GM18498 (cell line): Measurements from ENCODE around the gene FAM76B.

ENCODE experiments used
- ATAC-seq: cut with Tn5 transposase; IDR thresholded peaks from one replicate; pipeline ENCODE4 v1.9.1; 2021; ENCODE audit warnings: mild to moderate bottlenecking, moderate library complexity; ENCODE audit not compliant: unreplicated experiment

The FAM76B gene

DNA sequence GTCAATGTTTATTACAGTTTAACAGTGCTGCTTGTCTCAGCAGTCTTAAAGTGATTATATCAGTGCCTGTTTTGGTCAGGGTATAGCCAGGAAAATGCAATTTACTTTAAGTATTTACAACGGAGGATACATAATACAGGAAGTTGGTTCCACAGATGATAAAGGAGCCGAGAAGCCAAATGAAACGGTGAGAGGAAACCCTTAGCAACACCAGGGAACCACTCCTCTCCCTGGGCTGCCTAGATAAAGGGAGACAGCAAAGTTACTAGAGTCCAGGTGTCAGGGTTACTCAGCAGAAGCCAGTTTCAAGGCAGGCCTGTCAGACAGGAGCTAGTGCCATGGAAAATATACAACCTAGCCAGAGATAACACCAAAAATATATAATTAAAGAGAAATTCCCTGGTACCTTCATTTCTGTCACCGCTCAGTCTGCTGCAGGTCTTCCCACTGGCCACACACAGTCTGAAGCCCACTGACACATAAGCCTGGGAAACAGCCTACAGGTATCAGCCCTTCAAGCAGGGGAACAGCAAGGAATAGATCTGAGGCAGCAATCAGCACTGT is 55.5 kb downstream of the FAM76B start:
- ATAC-seq, result no peak

DNA sequence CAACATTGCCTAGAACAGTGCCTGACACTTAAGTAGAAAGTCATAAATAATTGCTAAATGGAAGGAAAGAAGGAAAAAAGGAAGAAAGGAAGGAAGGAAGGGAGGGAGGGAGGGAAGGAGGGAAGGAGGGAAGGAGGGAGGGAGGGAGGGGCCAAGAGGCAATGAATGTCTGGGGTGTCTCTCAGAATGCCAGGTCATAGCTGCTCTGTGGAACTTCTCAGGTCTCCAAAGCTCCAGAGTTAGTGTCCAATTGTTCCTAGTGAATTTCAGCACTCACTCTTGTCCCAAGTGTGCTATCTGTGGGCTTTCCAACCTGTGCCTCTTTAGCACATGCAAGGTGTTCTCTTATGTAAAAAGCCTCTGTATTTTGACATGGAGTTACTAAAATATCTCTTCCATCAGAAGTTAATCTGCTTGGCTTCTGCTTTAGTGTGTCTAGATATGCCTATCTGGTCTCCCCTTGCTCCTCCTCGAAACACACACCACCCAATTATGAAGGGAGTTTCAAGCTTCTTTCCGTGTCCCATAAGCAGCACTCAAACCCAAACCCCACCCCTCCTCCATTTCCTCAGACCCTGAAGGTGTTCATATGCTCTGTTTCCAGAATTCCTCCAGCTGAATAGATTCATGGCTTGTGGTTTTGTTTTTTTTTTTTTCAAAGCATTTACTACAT is 56.5 kb downstream of the FAM76B start:
- no peak for ATAC-seq

DNA sequence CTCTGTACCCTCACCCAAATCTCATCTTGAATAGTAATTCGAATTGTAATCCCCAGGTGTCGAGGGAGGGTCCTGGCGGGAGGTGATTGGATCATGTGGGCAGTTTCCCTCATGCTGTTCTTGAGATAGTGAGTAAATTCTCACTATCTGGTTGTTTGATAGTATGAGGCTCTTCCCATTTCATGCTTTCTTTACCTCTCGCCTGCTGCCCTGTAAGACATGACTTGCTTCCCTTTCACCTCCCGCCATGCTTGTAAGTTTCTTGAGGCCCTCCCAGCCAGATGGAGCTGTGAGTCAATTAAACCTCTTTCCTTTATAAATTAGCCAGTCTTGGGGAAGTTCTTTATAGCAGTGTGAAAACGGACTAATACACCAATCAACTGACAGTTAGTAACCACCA is 60.1 kb downstream of the FAM76B start:
- no peak for ATAC-seq

DNA sequence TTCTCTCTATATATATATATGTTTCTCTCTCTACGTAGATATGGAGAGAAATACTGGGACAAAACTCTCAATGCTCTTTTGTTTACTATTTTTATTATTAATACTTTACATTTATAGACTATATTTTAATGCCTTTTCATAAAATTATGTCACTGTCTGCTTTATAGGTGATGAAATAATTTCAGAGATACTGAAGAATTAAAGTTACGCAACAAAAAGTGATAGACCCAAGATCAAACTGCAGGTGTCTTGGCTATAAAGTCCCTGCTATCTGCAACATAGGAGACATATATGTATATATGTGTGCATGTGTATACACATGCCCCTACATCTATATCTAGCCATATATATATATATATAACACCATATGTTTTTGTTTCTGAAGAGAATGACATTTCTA is 60.8 kb downstream of the FAM76B start:
- no peak for ATAC-seq

DNA sequence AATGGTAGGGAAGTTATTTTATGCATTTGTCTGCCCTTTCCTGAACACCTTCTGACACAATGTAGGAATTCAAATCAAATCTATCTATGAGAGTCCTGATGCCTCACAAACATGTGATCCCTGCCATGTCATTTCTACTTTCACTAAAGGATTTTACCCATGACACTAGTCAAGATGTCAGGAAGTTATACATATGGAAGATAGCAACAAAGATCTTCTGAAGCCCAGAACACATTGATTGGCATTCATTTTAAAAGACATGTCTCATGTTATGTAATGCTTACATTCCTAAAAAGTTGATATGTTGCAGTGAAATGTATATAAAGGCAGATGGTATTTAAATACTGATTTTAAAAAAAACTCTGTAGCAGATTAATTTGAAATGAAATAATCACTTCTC is 61.5 kb downstream of the FAM76B start:
- ATAC-seq, result no peak

DNA sequence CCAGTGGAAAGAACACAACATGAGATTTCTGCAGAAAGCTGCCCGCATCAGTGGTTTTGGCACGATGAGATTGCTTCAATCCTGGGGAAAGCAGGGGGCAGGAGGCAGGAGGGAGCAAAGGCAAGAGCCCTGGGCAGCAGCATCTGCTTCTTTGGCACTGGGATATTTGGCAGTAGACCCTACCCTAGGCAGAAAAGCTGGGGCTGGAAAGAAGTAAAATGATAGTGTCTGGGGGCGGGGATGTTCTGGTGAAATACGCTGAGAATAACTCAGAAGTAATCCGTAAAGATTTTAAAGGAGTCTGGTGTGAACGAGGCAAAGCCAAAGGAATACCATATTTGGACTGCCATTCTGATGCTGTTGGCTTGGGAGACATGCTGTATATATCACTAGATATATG is 62.0 kb downstream of the FAM76B start:
- no peak for ATAC-seq

DNA sequence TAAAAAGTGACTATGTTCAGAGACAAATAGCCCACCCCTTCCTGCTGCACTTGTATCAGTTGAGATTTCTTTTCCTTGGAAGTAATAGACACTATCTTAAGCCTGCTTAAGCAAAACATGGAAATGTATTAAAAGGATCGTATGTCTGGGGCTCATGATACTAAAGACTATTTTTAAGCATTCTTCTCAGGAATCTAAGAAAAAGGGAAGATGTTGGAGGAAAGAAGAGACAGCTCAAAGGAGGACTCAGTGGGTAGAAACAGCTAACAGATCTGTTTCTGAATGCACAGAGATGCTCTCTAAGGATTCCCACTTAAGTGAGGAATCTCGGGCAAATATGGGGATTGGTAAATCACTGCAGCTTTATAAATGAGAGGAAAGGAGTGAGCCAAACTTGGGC is 62.5 kb downstream of the FAM76B start:
- no peak for ATAC-seq

DNA sequence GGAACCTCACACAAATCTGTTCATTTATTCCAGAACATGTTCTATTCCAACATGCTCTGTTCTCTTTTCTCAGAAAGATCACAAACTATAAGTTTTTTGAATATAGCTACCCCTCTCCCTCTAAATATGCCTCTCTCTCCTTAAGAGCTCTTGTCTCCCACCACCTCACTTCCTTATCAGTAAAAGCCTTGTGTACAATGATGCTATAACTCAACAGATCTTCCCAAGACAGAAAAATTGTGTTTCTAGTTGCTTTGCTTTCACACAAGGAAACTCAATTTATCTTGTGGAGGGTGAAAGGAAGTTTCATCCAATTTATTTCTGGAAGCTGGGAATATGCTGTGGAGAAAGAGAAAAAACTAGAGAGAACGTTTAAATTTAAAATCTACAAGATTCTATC is 64.4 kb downstream of the FAM76B start:
- ATAC-seq, result no peak

DNA sequence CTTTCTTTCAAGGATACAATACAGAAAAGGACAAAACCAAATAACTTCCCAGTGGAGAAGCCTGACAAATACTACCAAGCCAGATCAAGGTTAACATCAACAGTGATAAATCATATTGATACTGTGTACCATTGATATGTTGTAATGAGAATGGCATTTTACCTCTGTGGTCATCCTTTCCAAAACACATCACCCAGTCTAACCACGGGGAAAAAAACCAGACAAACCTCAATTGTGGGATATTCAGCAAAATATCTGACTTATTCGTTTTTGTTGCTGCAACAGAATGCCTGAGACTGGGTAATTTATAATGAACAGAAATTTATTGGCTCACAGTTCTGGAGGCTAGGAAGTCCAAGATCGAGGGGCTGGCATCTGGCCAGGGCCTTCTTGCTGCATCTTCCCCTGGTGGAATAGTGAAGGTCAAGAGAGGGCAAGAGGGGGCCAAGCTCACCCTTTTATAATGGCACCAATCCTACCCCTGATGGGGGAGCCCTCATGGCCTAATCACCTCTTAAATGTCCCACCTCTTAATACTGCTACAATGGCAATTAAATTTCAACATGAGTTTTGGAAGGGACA is 66.1 kb downstream of the FAM76B start:
- ATAC-seq, result no peak

DNA sequence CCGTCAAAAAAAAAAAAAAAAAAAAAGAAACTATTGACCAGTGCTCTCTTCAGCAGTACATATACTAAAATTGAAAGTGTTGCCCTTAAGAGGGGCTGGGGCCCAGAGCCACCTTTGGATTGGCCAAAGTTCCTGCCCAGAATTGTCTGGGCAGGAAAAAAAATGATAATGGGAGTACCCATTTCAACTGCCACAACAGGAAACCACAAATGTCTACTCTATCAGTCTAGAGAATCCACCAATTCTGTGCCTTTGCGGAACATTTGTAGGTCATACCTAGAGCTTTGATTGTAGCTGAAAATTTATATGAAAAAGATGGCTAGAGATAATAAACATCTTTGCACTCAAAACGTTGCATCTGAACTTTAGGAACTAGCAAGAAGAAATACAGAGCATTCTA is 69.4 kb downstream of the FAM76B start:
- ATAC-seq, result no peak
